Urothelium cell line (cell line): ENCODE results near the gene SCFD2.
"Not testable (repeated sequence)": the region's sequence is repeated elsewhere in the genome, so short reads cannot be mapped to it uniquely, and the experiment has no call there.

ENCODE experiments used
- DNase-seq: peaks from one replicate; pipeline ENCODE4 v3.0.0; 2011; ENCODE audit warnings: low spot score, mixed read lengths
- FAIRE-seq: peaks from 2 replicates; lab custom pipeline; 2011; peaks lifted over from hg19 to GRCh38; lab: Jason Lieb, UNC

The SCFD2 gene

GRCh38 chr4:53365486-53366300, at the start of gene SCFD2:
TSS of gene SCFD2 (minus strand) at chr4:53366061.
- FAIRE-seq (no peak), DNase-seq (peak; percentile 99)

DNA sequence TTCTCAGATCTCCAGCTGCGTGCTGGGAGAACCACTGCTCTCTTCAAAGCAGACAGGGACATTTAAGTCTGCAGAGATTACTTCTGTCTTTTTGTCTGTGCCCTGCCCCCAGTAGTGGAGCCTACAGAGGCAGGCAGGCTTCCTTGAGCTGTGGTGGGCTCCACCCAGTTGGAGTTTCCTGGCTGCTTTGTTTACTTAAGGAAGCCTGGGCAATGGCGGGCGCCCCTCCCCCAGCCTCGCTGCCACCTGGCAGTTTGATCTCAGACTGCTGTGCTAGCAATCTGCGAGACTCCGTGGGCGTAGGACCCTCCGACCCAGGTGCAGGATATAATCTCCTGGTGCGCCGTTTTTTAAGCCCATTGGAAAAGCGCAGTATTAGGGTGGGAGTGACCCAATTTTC, 43.6 kb upstream of the SCFD2 start:
- not testable (repeated sequence) for FAIRE-seq, DNase-seq

GRCh38 chr4:53380221-53380620, 14.4 kb upstream of the SCFD2 start:
- no peak for DNase-seq
- FAIRE-seq = no peak

DNA sequence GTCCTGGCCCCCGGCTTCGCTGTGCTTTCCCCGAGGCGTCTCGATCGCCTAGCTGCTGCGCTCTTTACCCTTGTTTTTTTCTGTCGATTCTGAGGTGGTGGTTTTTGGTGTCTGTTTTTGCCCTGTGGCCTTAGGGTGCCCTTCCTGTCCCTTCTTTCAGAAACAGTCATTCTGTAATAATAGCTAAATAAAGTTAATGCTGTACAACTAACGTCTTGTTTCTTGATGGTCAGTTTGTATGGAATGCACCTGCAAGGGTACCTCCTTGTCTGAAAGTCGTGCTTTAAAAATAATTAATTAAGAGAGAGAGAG, 12.3 kb upstream of the SCFD2 start:
- no peak for FAIRE-seq
- DNase-seq = no peak

- DNase-seq = peak; percentile 99
- FAIRE-seq = peak; percentile 87
These were observed 11.7 kb upstream of the SCFD2 start, which contains the start of gene FIP1L1 for GRCh38 chr4:53377319-53378170. TSS of gene FIP1L1 (plus strand) at chr4:53377641. CDS start at chr4:53377839, 198 bp downstream.

DNA sequence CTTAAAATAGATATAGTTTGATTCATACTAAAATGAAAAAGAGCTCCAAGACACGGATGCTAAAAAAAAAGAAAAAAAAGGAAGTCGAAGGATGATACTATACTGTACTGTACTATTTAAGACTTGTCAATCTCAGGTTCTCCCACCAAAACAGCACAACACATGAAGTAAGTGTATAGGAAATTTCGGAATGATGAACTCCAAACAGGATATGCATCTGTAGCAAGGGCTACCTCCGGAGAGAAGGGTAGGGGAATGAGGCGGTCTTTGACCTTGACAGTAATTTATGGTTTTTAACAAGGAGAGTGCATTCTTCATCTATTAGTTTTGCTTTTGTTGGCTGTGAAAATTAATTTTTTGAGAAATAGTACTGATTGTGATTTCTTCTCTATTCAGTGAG, 11.0 kb upstream of the SCFD2 start:
- DNase-seq (no peak), FAIRE-seq (no peak)

DNA sequence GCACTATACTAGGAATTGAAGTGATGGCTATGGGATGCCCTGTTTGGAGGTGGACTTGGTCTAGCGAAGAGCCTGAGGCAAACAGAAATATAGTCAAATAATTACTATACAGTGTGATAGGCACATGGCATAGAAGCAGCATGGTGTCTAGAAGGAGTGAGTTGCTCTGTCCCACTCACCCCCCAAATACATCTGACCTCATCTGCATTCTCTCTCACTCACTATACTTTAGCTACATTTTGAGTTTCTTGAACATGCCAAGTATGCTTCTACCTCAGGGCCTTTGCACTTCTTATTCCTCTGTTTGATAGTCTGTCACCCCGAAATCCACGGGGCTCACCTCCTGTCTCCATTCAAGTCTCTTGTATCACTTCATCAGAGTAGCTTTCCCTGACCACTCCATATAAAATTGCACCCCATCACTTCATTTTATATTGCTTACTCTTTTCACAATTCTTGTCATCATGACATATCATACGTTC, 9.0 kb upstream of the SCFD2 start:
- no peak for FAIRE-seq

DNA sequence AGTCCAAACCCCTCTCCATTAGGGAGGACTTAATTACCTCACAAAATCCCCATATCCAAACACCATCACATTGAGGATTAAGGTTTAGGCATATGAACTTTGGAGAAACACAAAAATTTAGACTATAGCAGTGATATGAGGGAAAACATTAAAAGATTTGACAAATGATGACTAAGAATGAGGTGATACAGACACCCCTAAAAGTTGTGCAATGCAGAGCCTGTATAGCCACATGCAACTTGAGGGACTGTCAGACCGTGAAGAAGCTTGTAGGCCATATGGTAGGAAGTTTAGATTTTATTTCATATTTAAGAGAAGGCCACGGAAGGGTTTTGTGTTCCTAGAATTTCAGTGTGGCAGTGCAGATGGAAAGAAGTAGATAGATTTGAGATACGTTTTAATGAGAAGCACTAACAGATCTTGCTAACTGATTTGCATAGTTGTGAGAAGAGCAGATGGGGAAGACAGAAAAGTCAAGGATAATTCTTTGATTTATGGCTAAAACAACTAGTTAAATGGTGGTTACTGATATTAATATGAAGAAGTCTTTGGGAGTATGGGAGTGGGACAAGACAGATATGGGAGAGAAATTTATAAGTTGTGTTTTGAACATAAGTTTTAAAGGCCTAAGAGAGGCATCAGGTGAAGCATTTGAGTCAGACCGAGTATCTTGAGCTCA, 6.1 kb upstream of the SCFD2 start:
- FAIRE-seq = no peak

More for the DNA sequence above, 9.0 kb upstream of the SCFD2 start:
- DNase-seq = no peak

GRCh38 chr4:53371049-53371448, 5.2 kb upstream of the SCFD2 start:
- FAIRE-seq (no peak), DNase-seq (no peak)

More for the DNA sequence above, 6.1 kb upstream of the SCFD2 start:
- no peak for DNase-seq

DNA sequence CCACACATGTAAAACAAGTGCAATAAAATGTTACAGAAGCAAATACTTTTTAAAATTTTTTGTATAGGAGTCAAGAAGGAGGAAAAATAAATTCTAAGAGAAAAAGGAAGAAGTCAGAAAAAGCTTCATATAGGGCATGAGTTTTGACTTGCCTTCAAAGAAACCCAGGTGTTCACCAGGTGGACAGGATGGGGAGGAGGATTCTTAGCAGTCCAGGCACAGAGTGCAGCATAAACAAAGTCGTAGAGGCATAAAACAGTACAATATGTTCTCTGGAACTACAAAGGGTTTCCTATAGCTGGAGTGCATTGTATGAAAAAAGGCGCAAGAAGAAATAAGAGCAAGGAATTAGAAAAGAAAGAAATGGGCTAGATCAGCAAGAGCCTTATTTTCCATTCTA, 1.9 kb upstream of the SCFD2 start:
- FAIRE-seq (no peak), DNase-seq (no peak)

- FAIRE-seq (no peak), DNase-seq (no peak)
These were observed 448 bp upstream of the SCFD2 start for GRCh38 chr4:53366301-53366716.

- DNase-seq = peak; percentile 17
- no peak for FAIRE-seq
These were observed 758 bp downstream of the SCFD2 start for GRCh38 chr4:53365121-53365485.

DNA sequence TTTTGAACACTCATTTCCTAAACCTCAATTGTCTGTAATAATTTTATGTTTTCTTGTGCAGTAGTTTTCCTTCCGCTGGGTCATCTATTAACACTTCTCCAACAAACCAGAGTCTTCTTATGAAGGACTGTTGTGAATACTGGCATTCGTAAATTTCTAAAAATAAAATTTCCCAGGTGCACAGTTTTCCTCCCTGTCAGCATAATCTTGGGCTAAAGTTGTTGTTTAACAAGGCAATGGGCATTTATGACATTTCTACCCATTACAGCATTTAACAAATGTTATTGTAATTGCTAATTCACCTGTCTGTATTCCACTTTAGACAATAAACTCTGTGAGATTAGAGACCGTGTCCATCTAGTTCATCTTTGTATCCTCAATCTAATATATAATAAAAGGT, 1.2 kb downstream of the SCFD2 start:
- no peak for FAIRE-seq
- DNase-seq = no peak

DNA sequence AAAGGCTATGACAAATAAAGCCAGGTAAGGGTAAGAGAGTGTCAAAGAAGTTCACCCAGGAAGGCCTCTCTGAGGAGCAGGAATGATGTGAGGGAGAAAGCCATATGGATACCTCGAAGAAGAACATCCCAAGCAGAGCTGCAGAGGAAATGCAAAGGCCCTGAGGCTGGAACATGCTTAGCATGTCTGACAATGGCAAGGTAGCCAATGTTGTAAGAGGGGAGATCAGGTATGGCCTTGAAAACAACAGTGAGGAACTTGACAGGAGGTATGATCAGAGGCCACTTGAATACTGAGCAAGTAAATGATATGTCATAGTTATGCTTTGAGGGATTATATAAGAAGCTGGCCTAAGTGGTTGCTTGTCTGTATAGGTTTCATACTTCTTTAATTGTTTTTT, 3.8 kb downstream of the SCFD2 start:
- FAIRE-seq (no peak), DNase-seq (no peak)

- no peak for DNase-seq
- FAIRE-seq = no peak
These were observed 4.4 kb downstream of the SCFD2 start for GRCh38 chr4:53361451-53361850.

- no peak for DNase-seq
- no peak for FAIRE-seq
These were observed 9.8 kb downstream of the SCFD2 start for GRCh38 chr4:53355930-53356521.

DNA sequence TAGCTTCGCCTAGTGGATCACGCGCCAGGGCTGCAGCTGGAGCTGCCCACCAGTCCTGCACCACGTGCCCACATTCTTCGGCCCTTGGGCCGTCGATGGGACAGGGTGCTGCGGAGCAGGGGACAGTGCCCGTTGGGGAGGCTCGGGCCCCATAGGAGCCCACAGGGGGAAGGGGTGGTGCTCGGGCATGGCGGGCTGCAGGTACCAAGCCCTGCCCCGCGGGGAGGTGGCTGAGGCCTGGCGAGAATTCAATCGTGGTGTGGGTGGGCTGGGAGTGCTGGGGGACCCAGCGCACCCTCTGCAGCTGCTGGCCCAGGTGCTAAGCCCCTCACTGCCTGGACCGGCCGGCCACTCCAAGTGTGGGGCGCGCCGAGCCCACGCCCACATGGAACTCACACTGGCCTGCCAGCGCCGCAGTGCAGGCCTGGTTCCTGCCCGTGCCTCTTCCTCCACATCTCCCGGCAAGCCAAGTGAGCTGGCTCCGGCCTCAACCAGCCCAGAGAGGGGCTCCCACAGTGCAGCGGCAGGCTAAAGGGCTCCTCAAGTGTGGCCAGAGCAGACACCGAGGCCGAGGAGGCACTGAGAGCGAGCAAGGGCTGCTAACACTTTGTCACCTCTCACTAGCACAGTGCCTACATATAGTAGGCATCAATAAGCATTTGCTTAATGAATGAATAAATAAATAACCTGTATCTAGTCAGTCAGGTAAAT, 11.7 kb downstream of the SCFD2 start:
- no peak for DNase-seq
- FAIRE-seq = no peak

DNA sequence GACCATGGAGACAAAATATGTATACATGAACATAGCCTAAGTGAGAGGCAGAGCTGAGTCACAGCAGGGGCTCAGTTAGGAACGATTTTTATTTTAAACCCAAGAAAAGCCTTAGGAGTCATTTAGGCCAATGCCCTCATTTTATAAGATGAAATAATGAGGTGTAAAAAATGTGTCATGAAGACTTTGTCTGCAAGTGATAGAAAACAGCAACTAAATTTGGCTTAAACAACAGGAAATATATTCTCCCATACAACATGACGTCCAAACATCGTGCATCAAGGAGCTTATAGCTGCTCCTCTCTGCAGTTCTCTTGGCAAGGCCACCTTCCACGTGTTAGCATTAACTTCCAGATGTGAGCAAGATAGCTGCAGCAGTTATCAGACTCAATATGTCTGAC, 16.8 kb downstream of the SCFD2 start:
- DNase-seq (no peak), FAIRE-seq (no peak)

- no peak for DNase-seq
- FAIRE-seq = no peak
These were observed 17.8 kb downstream of the SCFD2 start for GRCh38 chr4:53348046-53348445.
